Brain microvascular endothelial cell (primary cell): ENCODE results near the gene KRTAP10-2.

Experiments
- DNase-seq: peaks from one replicate; pipeline ENCODE4 v3.0.0-alpha.2; 2020
- H3K27ac ChIP-seq: fragments of 250-450 bp; sonication (Bioruptor Pico); 2 replicates; pipeline ENCODE4 v1.5.1; 2020; ENCODE audit warnings: mild to moderate bottlenecking, moderate library complexity
- H3K27me3 ChIP-seq: fragments of 250-450 bp; sonication (Bioruptor Pico); replicated peaks from 2 replicates; pipeline ENCODE4 v1.5.1; 2020; ENCODE audit warnings: mild to moderate bottlenecking
- H3K36me3 ChIP-seq: fragments of 250-450 bp; sonication (Bioruptor Pico); replicated peaks from 2 replicates; pipeline ENCODE4 v1.5.1; 2020; ENCODE audit warnings: mild to moderate bottlenecking
- H3K4me3 ChIP-seq: 2 replicates; pipeline ENCODE4 v1.5.1; 2011; ENCODE audit warnings: low read depth, mild to moderate bottlenecking, control low read depth, low read length, moderate library complexity
- in situ Hi-C: cut with HindIII; loops from 2 replicates; pipeline ENCODE4 v1.10.0; 2017; ENCODE audit warnings: low sequenced_read_pairs, low pct_ligation_motif_present
- TF ChIP-seq, protein P1 (sequence below): IDR thresholded peaks from 2 replicates; pipeline ENCODE4 v1.5.1; 2011; ENCODE audit warnings: low read depth, mild to moderate bottlenecking, moderate library complexity, low read length, control low read depth, inconsistent platforms; ENCODE audit errors: missing control alignments

Gene KRTAP10-2

DNA sequence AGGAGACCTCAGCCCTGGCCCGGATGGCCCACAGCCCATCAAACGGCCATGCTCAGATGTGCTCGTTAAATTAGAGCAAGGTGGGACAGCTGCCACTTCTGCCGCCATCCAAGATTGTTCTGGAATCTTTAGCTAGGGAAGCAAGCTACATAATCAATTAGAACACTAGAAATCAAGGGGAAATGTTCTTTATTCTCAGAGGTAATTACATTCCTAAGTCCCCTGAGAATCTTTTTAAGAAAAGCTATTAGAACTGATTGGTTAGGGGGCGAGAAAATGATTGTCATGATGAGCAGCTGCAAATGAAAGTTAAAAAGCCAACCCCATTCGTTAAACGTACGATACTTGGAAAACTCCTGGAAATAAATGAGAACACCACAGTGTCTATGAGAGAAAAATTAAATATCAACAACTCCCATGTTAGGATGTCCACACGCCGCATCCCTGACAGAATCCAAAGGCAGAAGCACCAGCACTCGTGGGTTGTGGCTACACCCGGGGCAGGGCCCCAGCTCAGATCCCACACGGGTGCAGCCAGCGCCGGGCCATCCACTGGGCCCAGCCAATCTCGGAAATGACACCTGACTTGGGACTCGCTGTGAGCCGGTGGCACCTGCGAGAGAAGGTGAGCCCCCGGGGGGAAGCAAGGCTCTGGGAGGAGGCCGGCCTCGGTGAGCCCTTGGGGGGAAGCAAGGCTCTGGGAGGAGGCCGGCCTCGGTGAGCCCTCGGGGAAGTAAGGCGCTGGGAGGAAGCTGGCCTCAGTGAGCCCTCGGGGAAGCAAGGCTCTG, 48.9 kb downstream of the KRTAP10-2 start:
- Histone ChIP-seq H3K36me3 (no peaks in the 10 kb centered on the region), H3K27ac (no peak overlapping the region), H3K4me3 (no peak overlapping the region), H3K27me3 (peaks cover 4% of the 10 kb centered on the region)
- no peak for DNase-seq
- in situ Hi-C loops, result no loop called here
- TF ChIP-seq, protein P1, sequence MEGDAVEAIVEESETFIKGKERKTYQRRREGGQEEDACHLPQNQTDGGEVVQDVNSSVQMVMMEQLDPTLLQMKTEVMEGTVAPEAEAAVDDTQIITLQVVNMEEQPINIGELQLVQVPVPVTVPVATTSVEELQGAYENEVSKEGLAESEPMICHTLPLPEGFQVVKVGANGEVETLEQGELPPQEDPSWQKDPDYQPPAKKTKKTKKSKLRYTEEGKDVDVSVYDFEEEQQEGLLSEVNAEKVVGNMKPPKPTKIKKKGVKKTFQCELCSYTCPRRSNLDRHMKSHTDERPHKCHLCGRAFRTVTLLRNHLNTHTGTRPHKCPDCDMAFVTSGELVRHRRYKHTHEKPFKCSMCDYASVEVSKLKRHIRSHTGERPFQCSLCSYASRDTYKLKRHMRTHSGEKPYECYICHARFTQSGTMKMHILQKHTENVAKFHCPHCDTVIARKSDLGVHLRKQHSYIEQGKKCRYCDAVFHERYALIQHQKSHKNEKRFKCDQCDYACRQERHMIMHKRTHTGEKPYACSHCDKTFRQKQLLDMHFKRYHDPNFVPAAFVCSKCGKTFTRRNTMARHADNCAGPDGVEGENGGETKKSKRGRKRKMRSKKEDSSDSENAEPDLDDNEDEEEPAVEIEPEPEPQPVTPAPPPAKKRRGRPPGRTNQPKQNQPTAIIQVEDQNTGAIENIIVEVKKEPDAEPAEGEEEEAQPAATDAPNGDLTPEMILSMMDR, result no peak
